SK-N-DZ (cell line): Measurements from ENCODE around the gene ZFP82.

Experiments
- DNase-seq: peaks from one replicate; pipeline ENCODE4 v3.0.0-alpha.2; 2015; ENCODE audit warnings: low spot score

ZFP82 gene

GRCh38 chr19:36373638-36374156, 44.7 kb downstream of the ZFP82 start:
- DNase-seq = no peak

- no peak for DNase-seq
These were observed 46.6 kb downstream of the ZFP82 start for GRCh38 chr19:36371886-36372285.

GRCh38 chr19:36363845-36364244, 54.6 kb downstream of the ZFP82 start:
- no peak for DNase-seq
